Chondrocyte (in vitro differentiated cells): ENCODE data around the gene TRPM3. TPM values are rescaled to one million over a fixed set of nuclear protein-coding genes. Genes with fewer than 3 reads are reported as not detected.

Experiments used
- DNase-seq: peaks from one replicate; pipeline ENCODE4 v3.0.0; 2021; ENCODE audit warnings: mixed read lengths, low spot score
- H3K27ac Mint-ChIP-seq: one replicate; pipeline ENCODE4 v1.8.0; 2021; ENCODE audit warnings: mild to moderate bottlenecking, moderate library complexity, mixed read lengths; ENCODE audit not compliant: unreplicated experiment
- H3K27me3 Mint-ChIP-seq: 2 replicates; pipeline ENCODE4 v1.8.0; 2021; ENCODE audit warnings: low read depth, mixed read lengths
- H3K36me3 Mint-ChIP-seq: 2 replicates; pipeline ENCODE4 v1.8.0; 2021; ENCODE audit warnings: low read depth, mixed read lengths
- H3K4me1 Mint-ChIP-seq: 2 replicates; pipeline ENCODE4 v1.8.0; 2021; ENCODE audit warnings: low read depth, mild to moderate bottlenecking, mixed read lengths
- H3K4me3 Mint-ChIP-seq: one replicate; pipeline ENCODE4 v1.8.0; 2021; ENCODE audit warnings: mild to moderate bottlenecking, moderate library complexity, mixed read lengths; ENCODE audit not compliant: unreplicated experiment
- H3K9me3 Mint-ChIP-seq: 2 replicates; pipeline ENCODE4 v1.8.0; 2021; ENCODE audit warnings: low read depth, mixed read lengths
- CTCF ChIP-seq: fragments of 200-600 bp; sonication (generic); IDR thresholded peaks from 2 replicates; pipeline ENCODE4 v1.5.0; 2021; ENCODE audit warnings: antibody characterized with exemption, mild to moderate bottlenecking, moderate library complexity
- total RNA-seq: library from RNA; stranded (reverse); gene quantifications from 3 replicates; pipeline ENCODE4 v1.2.1, GENCODE V29; 2021

Gene TRPM3
- total RNA-seq, 1 donor from 2014 or later = not detected

DNA sequence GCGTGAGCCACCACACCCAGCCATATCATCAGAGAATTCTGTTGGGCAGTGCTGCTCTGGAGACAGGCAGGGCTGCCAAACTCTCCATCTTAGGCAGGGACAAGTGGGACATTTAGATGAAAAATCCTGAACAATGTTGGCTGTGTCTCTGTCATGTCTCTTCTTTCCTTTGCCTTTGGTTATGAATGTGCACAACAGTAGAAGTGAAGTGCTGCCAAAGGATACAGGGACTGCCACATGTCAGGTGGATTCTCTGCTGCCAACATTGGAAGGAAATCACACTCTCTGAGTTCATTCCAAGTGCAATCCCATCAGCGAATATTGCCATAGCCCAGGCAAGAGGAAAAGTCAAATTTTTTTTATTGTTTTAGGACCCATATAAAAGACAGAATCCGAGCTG, 348.8 kb downstream of the TRPM3 start:
- no peak overlapping the region for H3K4me3 Mint-ChIP-seq
- TF ChIP-seq CTCF = no peak
- H3K27me3 Mint-ChIP-seq = peaks cover 5% of the 10 kb centered on the region
- no peak overlapping the region for H3K27ac Mint-ChIP-seq
- H3K4me1 Mint-ChIP-seq = no peaks in the 10 kb centered on the region
- no peaks in the 10 kb centered on the region for H3K9me3 Mint-ChIP-seq
- no peaks in the 10 kb centered on the region for H3K36me3 Mint-ChIP-seq
- no peak for DNase-seq

- no peak for TF ChIP-seq CTCF
- peaks cover 2% of the 10 kb centered on the region for H3K27me3 Mint-ChIP-seq
- H3K36me3 Mint-ChIP-seq = no peaks in the 10 kb centered on the region
- H3K27ac Mint-ChIP-seq = no peak overlapping the region
- H3K9me3 Mint-ChIP-seq = no peaks in the 10 kb centered on the region
- no peak for DNase-seq
- no peak overlapping the region for H3K4me3 Mint-ChIP-seq
- H3K4me1 Mint-ChIP-seq = no peaks in the 10 kb centered on the region
These were observed 355.5 kb downstream of the TRPM3 start for GRCh38 chr9:70765946-70766345.

- Mint-ChIP-seq H3K27ac (no peak overlapping the region), H3K36me3 (no peaks in the 10 kb centered on the region), H3K4me3 (no peak overlapping the region), H3K4me1 (no peaks in the 10 kb centered on the region), H3K9me3 (peaks cover 7% of the 10 kb centered on the region), H3K27me3 (peaks cover 4% of the 10 kb centered on the region)
- DNase-seq = no peak
- TF ChIP-seq CTCF = no peak
These were observed 360.2 kb downstream of the TRPM3 start for GRCh38 chr9:70761139-70761670.

DNA sequence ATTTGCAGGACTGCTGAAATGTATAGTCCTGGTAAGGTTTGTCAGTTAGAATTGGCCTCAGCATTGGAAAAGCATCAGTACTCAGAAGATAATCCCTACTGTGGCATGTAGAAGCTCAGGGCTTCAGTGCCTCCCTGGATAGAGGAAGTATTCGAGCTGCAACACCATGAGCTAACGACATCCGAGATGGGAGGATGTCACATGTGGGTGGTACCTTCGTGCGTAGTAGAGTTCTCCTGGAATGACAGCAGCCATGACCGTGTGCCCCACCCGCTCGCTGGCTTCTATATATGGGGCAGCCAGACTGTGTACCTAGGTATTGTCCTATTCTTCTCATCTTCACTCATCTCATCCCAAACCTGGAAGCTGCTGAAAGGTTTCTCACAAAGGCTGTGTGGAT, 361.2 kb downstream of the TRPM3 start:
- no peak overlapping the region for H3K27ac Mint-ChIP-seq
- DNase-seq = no peak
- no peaks in the 10 kb centered on the region for H3K36me3 Mint-ChIP-seq
- no peaks in the 10 kb centered on the region for H3K4me1 Mint-ChIP-seq
- H3K27me3 Mint-ChIP-seq = peaks cover 4% of the 10 kb centered on the region
- TF ChIP-seq CTCF = no peak
- no peak overlapping the region for H3K4me3 Mint-ChIP-seq
- H3K9me3 Mint-ChIP-seq = peaks cover 10% of the 10 kb centered on the region

GRCh38 chr9:70753311-70753710, 368.1 kb downstream of the TRPM3 start:
- DNase-seq = no peak
- Mint-ChIP-seq H3K27me3 (peaks cover 7% of the 10 kb centered on the region), H3K27ac (no peak overlapping the region), H3K9me3 (peaks cover 13% of the 10 kb centered on the region), H3K4me3 (no peak overlapping the region), H3K4me1 (no peaks in the 10 kb centered on the region), H3K36me3 (no peaks in the 10 kb centered on the region)
- no peak for TF ChIP-seq CTCF
